GM13977 (cell line): ENCODE measurements around the gene RUFY2.
A peak's percentile ranks its signal among the peaks of the same experiment; 100 is the strongest.

Source experiments
- DNase-seq: peaks from one replicate; pipeline ENCODE4 v3.0.0; 2012; ENCODE audit warnings: low spot score
- CTCF ChIP-seq: IDR thresholded peaks from 2 replicates; pipeline ENCODE4 v1.5.1; 2012; ENCODE audit warnings: mild to moderate bottlenecking, control low read depth; ENCODE audit not compliant: insufficient read depth; ENCODE audit errors: extremely low read depth, missing control alignments
- in situ Hi-C: fragments of 300-500 bp; cut with MboI; formaldehyde crosslinking; loops from one replicate; pipeline ENCODE4 v1.12.0; 2022; ENCODE audit warnings: low sequenced_read_pairs, low pct_unique_long_range_greater_than_20kb, mixed read lengths, inconsistent platforms; ENCODE audit not compliant: unreplicated experiment

Gene RUFY2

GRCh38 chr10:68353537-68353936 lies 53.5 kb downstream of the RUFY2 start:
- in situ Hi-C loops = no loop called here
- no peak for TF ChIP-seq CTCF
- no peak for DNase-seq

- in situ Hi-C loops = no loop called here
- peak; percentile 66 for TF ChIP-seq CTCF
- DNase-seq = peak; percentile 41
Measured at GRCh38 chr10:68348265-68348741, 58.8 kb downstream of the RUFY2 start.

GRCh38 chr10:68346774-68347173 lies 60.3 kb downstream of the RUFY2 start:
- in situ Hi-C loops = no loop called here
- no peak for DNase-seq
- no peak for TF ChIP-seq CTCF

GRCh38 chr10:68345621-68346020 lies 61.5 kb downstream of the RUFY2 start:
- no peak for DNase-seq
- no peak for TF ChIP-seq CTCF
- in situ Hi-C loops = no loop called here

- no peak for DNase-seq
- in situ Hi-C loops = no loop called here
- no peak for TF ChIP-seq CTCF
Measured at GRCh38 chr10:68342909-68343516, 64.1 kb downstream of the RUFY2 start.

GRCh38 chr10:68340358-68341080 lies 66.6 kb downstream of the RUFY2 start:
- TF ChIP-seq CTCF = no peak
- no peak for DNase-seq
- in situ Hi-C loops = no loop called here
